Measurements from ENCODE around the gene TRABD2B.

The TRABD2B gene

GRCh38 chr1:47783638-47784496 lies 213.3 kb downstream of the TRABD2B start:
- Histone ChIP-seq H2AFZ (ENCODE audit: low read depth, low read length) (no peak overlapping the region), H3K79me2 (ENCODE audit: insufficient read depth, low read length) (no peaks in the 10 kb centered on the region), H3K27me3 (ENCODE audit: insufficient read depth, low read length, poor library complexity) (peaks cover 12% of the 10 kb centered on the region), H3K9me3 (ENCODE audit: insufficient read depth, low read length, severe bottlenecking) (no peaks in the 10 kb centered on the region), H3K9ac (ENCODE audit: low read depth, low read length) (no peak overlapping the region), H3K36me3 (ENCODE audit: insufficient read depth, low read length) (no peaks in the 10 kb centered on the region), H3K4me3 (ENCODE audit: low read depth in 1 of 2, low read length in 2 of 2) (no peak overlapping the region), H3K4me1 (ENCODE audit: insufficient read depth, low read length) (no peaks in the 10 kb centered on the region), H4K20me1 (ENCODE audit: insufficient read depth, low read length) (peaks cover 3% of the 10 kb centered on the region; the same call in 1 of the 2 replicates), H3K27ac (ENCODE audit: low read length) (no peak overlapping the region), H3K4me2 (ENCODE audit: insufficient read depth, low read length) (no peak overlapping the region)
- no peak for TF ChIP-seq EZH2 (IDR thresholded peaks at IDR 0.05; ENCODE audit: borderline replicate concordance, low read depth, low read length, severe bottlenecking)
- TF ChIP-seq CTCF (IDR thresholded peaks at IDR 0.05; ENCODE audit: borderline replicate concordance, extremely low read depth, low read length, poor library complexity, severe bottlenecking) = no peak
- DNase-seq (no peak), ATAC-seq (ENCODE audit: insufficient read depth, low read depth) (no peak)

GRCh38 chr1:47782414-47783166 lies 214.6 kb downstream of the TRABD2B start:
- Histone ChIP-seq H3K4me2 (ENCODE audit: insufficient read depth, low read length) (no peak overlapping the region), H2AFZ (ENCODE audit: low read depth, low read length) (no peak overlapping the region), H3K36me3 (ENCODE audit: insufficient read depth, low read length) (no peaks in the 10 kb centered on the region), H3K9me3 (ENCODE audit: insufficient read depth, low read length, severe bottlenecking) (no peaks in the 10 kb centered on the region), H4K20me1 (ENCODE audit: insufficient read depth, low read length) (peaks cover 3% of the 10 kb centered on the region; the same call in 1 of the 2 replicates), H3K27me3 (ENCODE audit: insufficient read depth, low read length, poor library complexity) (peaks cover 12% of the 10 kb centered on the region), H3K79me2 (ENCODE audit: insufficient read depth, low read length) (no peaks in the 10 kb centered on the region), H3K4me1 (ENCODE audit: insufficient read depth, low read length) (no peaks in the 10 kb centered on the region), H3K27ac (ENCODE audit: low read length) (no peak overlapping the region), H3K4me3 (ENCODE audit: low read depth in 1 of 2, low read length in 2 of 2) (no peak overlapping the region), H3K9ac (ENCODE audit: low read depth, low read length) (no peak overlapping the region)
- ATAC-seq (ENCODE audit: insufficient read depth, low read depth) = no peak
- TF ChIP-seq CTCF (IDR thresholded peaks at IDR 0.05; ENCODE audit: borderline replicate concordance, extremely low read depth, low read length, poor library complexity, severe bottlenecking) = no peak
- DNase-seq = no peak

GRCh38 chr1:47781171-47781959 lies 215.8 kb downstream of the TRABD2B start:
- no peak for DNase-seq
- no peak overlapping the region for H2AFZ ChIP-seq (ENCODE audit: low read depth, low read length)
- no peak overlapping the region for H3K4me2 ChIP-seq (ENCODE audit: insufficient read depth, low read length)
- no peak for TF ChIP-seq EZH2 (IDR thresholded peaks at IDR 0.05; ENCODE audit: borderline replicate concordance, low read depth, low read length, severe bottlenecking)
- TF ChIP-seq CTCF (IDR thresholded peaks at IDR 0.05; ENCODE audit: borderline replicate concordance, extremely low read depth, low read length, poor library complexity, severe bottlenecking) = no peak
- H3K27me3 ChIP-seq (ENCODE audit: insufficient read depth, low read length, poor library complexity) = peaks cover 19% of the 10 kb centered on the region
- no peak overlapping the region for H3K27ac ChIP-seq (ENCODE audit: low read length)
- no peaks in the 10 kb centered on the region for H3K4me1 ChIP-seq (ENCODE audit: insufficient read depth, low read length)
- H3K36me3 ChIP-seq (ENCODE audit: insufficient read depth, low read length) = no peaks in the 10 kb centered on the region
- H3K4me3 ChIP-seq (ENCODE audit: low read depth in 1 of 2, low read length in 2 of 2) = no peak overlapping the region
- H4K20me1 ChIP-seq (ENCODE audit: insufficient read depth, low read length) = peaks cover 3% of the 10 kb centered on the region
- H3K9ac ChIP-seq (ENCODE audit: low read depth, low read length) = no peak overlapping the region
- no peaks in the 10 kb centered on the region for H3K79me2 ChIP-seq (ENCODE audit: insufficient read depth, low read length)
- no peak for ATAC-seq (ENCODE audit: insufficient read depth, low read depth)
- no peaks in the 10 kb centered on the region for H3K9me3 ChIP-seq (ENCODE audit: insufficient read depth, low read length, severe bottlenecking)

Measured in DND-41 (cell line).